Measurements from ENCODE around the gene ANKFY1.

DNA sequence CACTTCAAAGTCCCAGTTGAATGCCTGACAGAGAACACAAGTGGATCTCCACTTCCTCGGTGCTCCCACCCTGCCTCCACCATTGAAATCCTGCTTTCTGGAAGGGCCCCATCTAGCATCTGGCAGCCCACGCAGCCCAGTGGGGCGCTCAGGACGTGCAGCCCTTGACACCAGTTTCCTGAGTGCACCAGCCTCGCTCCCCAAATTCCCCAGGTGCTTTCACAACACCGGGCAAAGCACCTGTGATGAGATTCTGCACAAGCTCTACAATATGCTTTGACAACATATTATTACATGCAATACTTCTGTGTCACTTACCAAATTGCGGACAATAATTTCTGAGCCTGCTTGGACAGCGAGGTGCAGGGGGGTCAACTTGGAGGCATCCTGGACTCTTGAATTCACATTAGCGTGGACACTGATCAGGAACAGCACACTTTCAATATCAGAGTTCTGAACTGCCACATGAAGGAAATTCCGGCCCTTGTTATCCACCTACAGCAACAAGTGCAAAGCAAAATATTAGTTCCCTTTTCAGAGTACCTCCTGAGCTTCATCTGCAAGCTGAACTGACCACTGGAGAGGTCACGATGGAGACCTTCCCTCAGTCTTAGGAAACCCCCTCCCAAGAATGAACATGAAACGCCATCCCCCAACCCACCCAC lies 86.8 kb downstream of the ANKFY1 start:
- TF ChIP-seq, protein P1, sequence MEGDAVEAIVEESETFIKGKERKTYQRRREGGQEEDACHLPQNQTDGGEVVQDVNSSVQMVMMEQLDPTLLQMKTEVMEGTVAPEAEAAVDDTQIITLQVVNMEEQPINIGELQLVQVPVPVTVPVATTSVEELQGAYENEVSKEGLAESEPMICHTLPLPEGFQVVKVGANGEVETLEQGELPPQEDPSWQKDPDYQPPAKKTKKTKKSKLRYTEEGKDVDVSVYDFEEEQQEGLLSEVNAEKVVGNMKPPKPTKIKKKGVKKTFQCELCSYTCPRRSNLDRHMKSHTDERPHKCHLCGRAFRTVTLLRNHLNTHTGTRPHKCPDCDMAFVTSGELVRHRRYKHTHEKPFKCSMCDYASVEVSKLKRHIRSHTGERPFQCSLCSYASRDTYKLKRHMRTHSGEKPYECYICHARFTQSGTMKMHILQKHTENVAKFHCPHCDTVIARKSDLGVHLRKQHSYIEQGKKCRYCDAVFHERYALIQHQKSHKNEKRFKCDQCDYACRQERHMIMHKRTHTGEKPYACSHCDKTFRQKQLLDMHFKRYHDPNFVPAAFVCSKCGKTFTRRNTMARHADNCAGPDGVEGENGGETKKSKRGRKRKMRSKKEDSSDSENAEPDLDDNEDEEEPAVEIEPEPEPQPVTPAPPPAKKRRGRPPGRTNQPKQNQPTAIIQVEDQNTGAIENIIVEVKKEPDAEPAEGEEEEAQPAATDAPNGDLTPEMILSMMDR (conservative IDR thresholded peaks at IDR 0.05; ENCODE audit: low read depth, low read length) = no peak
- no peak for TF ChIP-seq EZH2 (IDR thresholded peaks at IDR 0.05; ENCODE audit: low read length, unreplicated experiment)

All from PC-3 (cell line).